GM21825 (cell line): ENCODE results near the gene TIMM21.

Experiments
- ATAC-seq: cut with Tn5 transposase; IDR thresholded peaks from one replicate; pipeline ENCODE4 v1.9.1; 2021; ENCODE audit warnings: mild to moderate bottlenecking, moderate library complexity; ENCODE audit not compliant: unreplicated experiment

The TIMM21 gene

GRCh38 chr18:74147779-74148542 is at the start of gene TIMM21, which contains the start of gene FBXO15:
TIMM21 (plus strand) TSS chr18:74148523; CDS start chr18:74148809, 286 bp downstream.
FBXO15 (minus strand) TSS chr18:74147834; CDS start chr18:74147785, 49 bp downstream.
- peak; percentile 90 for ATAC-seq

DNA sequence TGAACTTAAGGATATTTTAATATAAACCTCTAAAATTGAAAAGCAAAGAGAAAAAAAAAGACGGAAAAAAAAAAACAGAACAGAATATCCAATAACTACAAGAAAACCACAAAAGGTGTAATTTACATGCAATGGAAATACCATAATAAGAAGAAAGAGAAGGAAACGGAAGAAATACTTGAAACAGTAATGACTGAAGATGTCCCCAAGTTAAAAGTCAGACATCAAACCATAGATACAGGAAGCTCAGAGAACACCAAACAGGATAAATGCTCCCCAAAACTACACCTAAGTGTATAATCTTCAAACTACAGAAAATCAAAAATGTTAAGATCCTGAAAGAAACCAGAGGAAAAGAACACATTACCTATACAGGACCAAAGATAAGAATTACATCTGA is 39.9 kb upstream of the TIMM21 start:
- ATAC-seq: no peak

GRCh38 chr18:74110149-74110548 is 38.2 kb upstream of the TIMM21 start:
- ATAC-seq: no peak

DNA sequence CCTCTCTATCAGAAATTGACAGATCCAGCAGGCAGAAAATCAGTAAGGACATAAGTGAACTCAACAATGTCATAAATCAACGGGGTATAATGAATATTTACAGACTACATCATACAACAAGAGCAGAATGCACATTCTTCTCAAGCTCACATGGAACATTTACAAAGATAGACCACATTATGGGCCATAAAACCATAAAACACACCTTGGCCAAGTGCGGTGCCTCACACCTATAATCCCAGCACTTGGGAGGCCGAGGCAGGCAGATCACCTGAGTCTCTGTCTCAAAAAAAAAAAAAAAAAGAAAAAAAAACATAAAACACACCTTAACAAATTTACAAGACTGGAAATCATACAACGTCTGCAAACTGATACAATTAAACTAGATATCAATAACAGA is 37.3 kb upstream of the TIMM21 start:
- ATAC-seq: no peak

DNA sequence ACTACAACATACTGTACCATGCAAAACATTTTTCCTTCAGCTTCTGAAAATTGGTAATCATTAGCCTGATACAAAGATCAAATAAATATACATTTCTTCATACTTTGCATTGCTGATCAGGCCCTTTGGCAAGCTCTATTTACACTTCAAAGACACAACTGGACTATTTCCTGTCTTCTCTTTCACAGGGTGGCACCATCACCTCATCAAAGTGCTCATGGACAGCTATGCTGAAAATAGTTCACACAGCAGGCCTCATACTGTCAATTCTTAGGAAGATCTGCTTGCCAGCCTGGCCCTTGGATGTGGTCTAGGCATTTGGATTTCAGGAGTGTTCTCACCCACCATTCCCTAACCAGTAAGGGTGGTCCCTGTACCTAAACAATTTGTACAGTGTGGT is 34.6 kb upstream of the TIMM21 start:
- ATAC-seq: no peak

GRCh38 chr18:74114116-74114515 is 34.2 kb upstream of the TIMM21 start:
- no peak for ATAC-seq

DNA sequence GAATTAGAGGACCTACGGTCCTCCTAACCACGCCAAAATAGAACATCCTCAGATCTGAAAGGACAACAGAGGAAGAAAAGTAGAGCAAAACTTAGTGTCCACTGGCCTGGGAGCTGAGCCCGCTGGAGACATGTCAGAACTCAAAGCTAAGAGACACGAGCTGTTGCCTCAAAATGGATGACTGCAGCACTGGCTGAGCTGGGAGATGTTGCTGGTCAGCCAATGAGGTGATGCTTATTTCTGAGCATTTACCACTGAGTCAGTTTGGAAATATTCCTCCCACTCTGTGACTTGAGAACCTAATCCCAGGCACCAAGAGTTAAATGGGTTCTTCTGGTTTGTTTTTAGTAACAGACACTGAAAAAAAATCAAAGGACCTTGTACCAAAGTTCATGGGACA is 33.3 kb upstream of the TIMM21 start:
- no peak for ATAC-seq

- no peak for ATAC-seq
Measured at GRCh38 chr18:74116633-74117554, 31.4 kb upstream of the TIMM21 start.

- ATAC-seq: no peak
Measured at GRCh38 chr18:74123200-74123599, 25.1 kb upstream of the TIMM21 start.

GRCh38 chr18:74124642-74125041 is 23.7 kb upstream of the TIMM21 start:
- ATAC-seq: no peak

DNA sequence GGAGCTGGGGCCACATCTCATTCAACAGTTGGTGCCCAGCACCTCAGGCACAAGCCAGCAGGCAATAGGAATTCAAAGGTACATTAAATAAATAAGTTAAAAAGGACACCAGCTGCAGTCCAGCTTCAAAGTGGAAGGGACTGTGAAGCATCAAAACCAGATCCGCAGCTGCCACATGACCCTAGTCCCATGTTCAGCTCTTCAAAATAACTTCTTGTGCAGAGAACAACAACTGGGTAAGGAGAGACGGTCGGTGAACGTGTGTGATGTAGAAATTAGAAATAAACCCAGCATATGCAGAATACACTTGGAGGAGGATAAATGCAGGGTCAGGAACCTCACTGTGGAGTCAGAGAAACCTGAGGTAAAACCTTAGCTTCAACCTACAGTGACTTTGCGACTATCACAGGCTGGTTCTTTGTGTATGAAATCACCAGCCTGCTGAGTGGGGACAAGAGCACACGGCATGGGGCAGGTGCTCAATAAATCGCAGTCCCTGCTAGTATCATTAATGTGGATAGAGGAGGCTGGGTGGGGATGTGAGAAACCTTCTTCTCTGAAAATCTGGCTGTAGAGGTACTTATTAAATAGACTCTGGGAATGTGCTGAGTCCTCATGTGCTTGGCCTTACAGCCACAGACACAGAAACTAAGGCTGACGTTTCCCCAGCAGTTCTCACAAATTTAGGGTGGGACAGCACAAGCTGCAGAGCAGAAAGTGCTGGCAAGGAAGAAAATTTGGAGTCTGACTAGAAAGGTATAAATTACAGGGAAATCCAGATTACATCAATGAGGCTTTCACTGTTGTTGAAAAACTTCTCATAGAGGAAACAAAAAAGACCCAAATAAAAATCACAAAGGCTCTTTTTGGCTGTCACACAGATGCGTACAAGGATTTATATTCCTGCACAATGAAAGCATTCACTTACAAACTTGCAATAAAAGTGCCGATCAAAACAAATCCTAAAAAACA is 21.4 kb upstream of the TIMM21 start:
- no peak for ATAC-seq

DNA sequence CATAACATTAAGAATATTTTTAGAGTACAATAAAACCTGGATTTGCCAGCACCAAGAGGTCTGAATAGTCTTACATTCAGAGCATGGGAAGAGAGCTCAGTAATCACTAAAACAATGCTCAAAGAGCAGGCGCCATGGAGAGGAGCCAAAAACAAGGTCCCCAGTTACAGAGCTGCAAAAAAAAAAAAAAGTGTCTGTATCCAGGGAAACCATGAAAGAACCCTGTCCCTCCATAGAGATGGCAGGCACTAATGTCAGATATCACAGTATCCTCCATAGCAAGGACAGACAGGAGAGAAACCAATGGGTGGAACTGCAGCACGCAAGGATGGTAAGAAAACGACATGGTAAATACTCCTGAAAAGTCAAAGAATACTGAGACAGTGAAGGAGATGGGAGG is 20.2 kb upstream of the TIMM21 start:
- no peak for ATAC-seq

- ATAC-seq: no peak
Measured at GRCh38 chr18:74131124-74131523, 17.2 kb upstream of the TIMM21 start.

- ATAC-seq: no peak
Measured at GRCh38 chr18:74132201-74132600, 16.1 kb upstream of the TIMM21 start.

DNA sequence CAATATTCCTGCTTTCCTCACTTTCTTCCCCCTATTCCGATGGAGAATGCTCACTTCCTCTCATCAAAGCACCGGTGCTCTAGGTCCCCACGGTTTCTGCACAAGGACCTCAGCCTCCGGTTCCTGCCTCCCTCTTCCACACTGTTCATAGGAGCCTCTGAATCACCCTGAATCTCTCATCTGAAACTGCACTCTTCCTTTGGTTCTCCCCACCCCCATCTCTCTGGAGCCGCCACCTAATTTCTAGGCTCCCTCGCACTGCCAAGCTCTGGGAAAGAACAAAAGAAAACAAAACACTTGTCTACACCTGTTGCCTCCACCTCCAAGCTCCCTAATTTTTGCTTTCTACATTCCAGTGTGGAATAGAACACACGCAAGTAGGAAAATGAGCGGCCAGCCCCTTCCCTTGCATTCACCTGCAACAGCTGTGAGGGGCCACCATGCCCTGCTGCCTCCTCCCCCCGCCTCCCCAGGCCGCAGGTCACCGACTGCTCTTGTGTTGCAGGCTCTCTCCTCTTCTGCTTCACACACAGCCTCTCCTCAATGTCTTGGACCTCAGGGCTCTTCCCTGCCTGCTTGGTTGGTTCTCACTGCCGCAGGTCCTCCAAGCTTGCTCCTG is 10.3 kb upstream of the TIMM21 start:
- no peak for ATAC-seq

- no peak for ATAC-seq
Measured at GRCh38 chr18:74139411-74139810, 8.9 kb upstream of the TIMM21 start.

DNA sequence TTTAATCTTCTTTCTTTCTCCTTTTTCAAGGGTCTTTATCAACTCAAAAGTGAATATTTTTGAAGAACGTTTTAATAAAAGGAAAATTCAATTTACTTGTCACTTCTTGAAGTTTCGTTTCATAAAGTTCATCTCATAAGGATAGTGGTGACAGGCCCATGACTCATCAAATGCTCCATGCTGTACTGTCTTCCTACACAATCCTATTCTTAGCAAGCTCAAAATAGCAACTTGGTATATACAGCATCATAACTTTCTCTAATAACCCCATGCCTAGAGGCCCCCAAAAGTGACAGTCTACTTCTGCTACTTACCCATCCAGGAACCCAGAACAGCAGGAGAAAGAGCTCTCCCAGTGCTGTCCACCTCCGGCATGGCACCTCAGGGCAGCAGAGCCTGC is 8.4 kb upstream of the TIMM21 start:
- ATAC-seq: no peak

DNA sequence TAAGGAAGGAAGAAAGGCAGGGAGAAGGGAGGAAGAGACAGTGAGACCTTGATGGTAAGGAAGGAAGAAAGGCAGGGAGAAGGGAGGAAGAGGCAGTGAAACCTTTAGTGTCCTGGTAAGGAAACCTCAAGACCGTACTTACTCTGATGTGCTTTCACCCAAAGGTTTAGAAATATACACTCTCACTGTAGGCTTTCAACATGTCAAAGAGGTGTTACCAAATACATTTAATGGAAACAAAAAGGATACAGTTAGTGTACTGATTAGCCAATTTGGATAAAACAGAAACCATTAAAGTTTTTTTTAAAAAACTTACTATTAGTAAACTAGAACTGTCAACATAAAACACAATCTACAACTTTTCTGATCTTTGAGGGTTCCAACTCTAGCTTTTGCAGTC is 7.7 kb upstream of the TIMM21 start:
- ATAC-seq: no peak

- ATAC-seq: no peak
Measured at GRCh38 chr18:74141667-74142066, 6.7 kb upstream of the TIMM21 start.

GRCh38 chr18:74142252-74142651 is 6.1 kb upstream of the TIMM21 start:
- no peak for ATAC-seq
